HK-2 (cell line): Measurements from ENCODE around the gene ZNF598.
A peak's percentile ranks its signal among the peaks of the same experiment; 100 is the strongest.
"Not testable (repeated sequence)": the region's sequence is repeated elsewhere in the genome, so short reads cannot be mapped to it uniquely, and the experiment has no call there.

Experiments
- DNase-seq: peaks from one replicate; pipeline ENCODE4 v3.0.0-alpha.2; 2018; ENCODE audit not compliant: unreplicated experiment

The ZNF598 gene

DNA sequence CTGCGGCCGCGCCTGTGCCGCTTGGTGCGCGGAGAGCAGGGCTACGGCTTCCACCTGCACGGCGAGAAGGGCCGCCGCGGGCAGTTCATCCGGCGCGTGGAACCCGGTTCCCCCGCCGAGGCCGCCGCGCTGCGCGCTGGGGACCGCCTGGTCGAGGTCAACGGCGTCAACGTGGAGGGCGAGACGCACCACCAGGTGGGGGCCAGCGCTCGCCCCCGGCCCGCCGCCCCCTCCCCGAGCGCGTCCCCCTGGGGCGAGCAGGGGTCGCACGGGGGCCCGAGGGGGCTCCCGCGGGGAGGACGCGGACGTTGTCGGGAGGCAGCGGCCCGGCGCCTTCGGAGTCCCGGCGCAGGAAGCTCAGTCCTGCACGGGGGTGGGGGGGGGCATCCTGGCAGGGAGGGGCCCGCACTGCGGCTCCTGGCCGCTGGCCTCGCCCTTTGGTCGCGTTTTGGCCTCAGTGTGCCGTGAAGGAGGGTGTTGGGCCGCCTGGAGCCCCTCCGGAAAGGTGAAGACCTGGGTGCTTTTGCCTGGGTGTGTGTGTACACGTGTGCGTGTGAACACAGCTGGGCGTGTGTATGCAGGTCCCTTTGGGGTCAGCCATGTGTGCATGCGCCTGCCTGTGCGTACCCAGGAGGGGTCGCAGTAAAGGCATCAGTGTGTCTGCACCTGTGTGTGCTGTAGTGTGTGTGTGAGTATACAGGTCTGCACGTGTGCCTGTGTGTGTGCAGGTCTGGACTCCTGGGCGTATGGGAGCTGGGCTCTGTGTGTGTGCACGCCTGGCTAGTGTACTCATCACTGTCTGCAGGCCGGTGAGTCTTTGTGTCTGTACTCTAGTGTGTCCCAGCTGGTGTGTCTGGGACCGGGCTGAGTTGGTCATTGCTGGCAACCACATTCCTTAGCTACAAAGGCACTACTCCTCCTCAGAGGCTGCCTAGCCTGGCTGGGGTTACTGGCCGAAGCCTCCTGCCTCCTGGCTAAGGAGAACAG, 17.7 kb upstream of the ZNF598 start:
- peak; percentile 35 for DNase-seq

DNA sequence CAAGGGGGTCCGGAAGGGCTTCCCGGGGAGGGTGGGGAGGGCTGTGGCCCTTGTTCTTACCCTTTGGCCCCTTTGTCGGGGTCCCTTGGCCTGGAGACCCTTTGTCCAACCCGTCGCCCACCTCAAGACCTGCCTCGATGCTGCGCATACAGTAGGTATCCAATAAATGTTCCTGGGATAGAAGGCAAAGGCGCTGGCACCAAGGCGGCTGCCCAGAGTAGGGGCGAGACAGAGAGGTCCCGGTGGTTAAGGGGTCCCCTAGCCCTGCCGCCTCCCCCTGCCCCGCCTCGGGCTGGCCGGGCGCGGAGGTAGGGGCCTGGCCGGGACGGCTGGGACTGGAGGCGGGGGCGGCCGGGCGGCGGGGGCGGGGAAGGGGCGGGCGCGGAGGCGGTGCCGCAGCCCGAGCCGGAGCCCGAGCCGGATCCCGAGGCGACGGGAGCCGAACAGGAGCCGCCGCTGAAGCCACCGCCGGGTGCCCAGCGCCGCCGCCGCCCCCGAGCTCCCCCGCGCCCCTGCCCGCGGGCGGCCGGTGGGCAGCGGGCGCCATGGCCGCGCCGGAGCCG, 16.9 kb upstream of the ZNF598 start, which contains the start of gene NHERF2:
TSS of gene NHERF2 (plus strand) at position 442 of the 563 bp plus-strand sequence. CDS start at position 546, 104 bp downstream.
- DNase-seq = peak; percentile 34

DNA sequence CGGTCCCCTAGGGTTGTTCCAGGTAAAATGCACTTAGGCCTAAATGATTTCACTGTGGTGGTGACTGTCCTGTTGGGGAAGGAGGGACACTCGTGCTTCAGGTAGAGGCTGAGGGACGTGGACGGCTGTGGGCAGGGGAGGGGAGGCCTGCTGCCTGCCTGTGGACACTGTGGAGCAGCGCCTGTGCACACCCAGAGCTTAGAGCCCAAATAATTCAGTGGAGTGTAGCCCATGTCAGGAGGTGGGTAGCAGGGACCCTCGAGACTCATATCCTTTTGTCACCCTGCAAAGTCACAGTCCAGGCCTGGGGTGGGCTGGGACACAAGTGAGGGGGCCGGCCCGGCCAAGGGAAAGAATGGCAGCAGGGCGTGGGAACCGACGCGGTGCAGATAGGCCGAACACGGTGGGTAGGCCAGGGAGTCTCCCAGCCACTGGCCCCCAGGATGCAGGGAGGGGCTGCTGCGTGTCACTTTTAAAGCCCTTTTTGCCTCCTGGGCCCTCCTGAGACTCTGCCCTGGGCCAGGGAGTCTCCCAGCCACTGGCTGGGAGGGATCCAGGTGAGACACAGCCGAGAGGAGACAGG, 16.3 kb upstream of the ZNF598 start:
- DNase-seq = no peak

DNA sequence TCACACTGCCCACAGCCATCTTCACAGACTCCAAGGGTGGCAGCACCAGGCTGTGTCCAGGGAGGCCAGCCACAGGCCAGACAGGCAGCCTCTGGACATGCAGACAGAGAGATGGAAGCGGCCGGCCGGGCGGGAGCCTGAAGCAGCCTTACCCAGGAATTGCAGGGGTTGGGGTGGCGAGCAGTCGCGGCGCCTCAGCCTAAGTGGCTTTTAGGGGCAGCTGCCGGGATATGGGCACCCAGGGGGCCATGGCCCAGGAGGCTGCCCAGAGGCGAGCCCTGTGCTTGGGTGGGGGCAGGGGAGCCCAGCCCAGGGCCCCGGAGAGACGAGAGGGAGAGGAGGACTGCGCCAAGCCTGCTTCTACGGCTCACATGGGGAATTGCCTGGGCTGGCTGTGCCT, 15.6 kb upstream of the ZNF598 start:
- DNase-seq = no peak

DNA sequence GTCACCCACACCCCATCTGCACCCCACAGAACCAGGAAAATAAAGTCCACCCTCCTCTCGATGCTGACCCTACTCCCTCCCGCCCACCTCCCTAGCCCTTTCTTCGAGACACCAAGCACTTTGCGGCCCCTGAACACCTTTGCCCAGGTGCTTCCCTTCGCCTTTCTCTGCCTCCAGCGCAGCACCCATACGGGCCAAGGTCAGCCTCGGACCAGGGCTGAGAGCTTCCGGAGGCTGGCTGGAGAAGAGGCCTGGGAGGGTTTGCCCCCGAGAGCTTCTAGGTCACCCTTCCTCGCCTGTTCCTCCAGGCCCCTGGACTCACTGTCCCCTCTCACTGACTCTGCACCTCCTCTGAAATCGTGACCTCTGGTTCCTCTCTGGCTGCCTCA, 14.4 kb upstream of the ZNF598 start:
- DNase-seq = no peak

DNA sequence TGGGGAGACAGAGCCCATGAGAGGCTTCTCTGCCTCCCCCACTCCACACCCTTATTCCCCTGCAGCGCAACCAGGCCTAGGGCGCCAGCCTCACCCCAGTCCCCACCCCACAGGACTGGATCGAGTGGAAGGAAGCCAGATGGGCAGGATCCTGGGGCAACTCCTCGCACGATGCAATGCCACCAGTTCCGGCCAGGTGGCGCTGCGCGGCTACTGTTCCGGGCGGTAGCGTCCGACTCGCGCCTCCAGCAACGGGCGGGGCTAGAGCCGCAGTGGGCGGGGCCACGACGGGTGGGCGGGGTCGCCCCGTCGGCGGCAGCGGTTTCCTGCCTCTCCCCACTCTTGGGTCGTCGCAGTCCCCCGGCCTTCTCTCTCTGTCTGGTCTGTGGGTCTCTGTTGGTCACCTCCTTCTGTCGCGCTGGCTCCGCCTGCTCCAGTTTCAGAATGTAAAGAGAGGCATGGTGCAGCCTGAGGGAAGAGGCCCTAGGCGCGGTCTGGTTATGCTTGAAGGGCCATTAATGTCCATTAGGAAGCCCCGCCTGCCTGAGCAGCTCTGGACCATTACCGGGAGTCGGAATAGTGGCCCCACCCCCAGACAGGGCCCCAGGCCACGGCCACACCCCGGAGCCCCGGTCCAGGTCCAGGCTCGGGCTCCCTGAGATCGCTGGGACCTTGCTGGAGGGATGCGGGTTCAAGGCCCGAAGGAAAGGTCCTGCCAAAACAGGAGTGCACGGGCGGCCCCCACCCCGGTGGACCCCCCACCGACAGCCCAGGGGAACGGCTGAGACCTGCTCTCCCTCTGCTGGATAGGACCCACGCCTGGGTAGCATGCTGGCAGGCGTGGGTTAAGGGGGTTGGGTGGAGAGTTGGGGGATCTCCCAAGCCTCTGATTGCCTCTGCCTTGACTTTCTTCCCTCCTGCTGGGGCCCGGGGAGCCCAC, 13.7 kb upstream of the ZNF598 start:
- peak; percentile 91 for DNase-seq

DNA sequence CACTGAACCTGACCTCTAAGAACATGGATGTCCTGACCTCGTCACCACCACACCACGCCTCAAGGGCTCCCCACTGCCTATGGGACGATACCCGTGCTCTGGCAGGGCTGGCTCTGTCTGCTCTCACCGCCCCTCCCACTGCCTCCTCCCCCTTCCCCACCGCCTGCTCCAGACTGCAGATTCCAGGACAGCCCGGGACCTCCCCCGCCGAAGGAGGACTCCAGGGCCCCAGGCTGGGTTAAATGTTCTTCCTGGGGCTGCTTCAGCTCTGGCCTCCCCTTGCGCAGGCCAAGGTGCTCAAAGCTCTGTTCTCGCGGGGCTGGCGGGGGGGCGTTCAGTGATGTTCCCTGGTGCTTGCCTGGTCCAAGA, 13.1 kb upstream of the ZNF598 start:
- DNase-seq = peak; percentile 74

DNA sequence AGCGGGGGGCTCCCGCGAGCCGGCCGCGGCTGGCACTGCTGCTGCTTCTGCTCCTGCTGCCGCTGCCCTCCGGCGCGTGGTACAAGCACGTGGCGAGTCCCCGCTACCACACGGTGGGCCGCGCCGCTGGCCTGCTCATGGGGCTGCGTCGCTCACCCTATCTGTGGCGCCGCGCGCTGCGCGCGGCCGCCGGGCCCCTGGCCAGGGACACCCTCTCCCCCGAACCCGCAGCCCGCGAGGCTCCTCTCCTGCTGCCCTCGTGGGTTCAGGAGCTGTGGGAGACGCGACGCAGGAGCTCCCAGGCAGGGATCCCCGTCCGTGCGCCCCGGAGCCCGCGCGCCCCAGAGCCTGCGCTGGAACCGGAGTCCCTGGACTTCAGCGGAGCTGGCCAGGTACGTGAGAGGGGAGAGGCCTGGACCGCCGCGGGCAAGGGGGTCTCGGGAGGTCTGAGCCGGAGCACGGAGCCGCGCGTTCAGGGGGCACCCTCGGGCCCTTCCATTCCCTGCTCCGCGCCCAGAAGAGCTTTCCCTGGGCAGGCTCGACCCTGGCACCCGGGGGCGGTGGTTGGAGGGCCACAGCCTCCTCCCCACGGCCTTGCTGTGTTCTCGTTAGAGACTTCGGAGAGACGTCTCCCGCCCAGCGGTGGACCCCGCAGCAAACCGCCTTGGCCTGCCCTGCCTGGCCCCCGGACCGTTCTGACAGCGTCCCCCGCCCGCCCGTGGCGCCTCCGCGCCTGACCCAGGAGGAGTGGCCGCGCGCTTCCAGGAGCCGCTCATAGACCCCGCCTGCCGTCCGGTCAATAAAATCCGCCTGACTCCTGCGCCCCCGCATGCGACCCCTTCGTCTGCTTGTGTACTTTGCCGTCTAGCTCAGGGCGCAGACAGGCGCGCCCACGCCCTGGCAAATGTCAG, 10.6 kb upstream of the ZNF598 start:
- no peak for DNase-seq

DNA sequence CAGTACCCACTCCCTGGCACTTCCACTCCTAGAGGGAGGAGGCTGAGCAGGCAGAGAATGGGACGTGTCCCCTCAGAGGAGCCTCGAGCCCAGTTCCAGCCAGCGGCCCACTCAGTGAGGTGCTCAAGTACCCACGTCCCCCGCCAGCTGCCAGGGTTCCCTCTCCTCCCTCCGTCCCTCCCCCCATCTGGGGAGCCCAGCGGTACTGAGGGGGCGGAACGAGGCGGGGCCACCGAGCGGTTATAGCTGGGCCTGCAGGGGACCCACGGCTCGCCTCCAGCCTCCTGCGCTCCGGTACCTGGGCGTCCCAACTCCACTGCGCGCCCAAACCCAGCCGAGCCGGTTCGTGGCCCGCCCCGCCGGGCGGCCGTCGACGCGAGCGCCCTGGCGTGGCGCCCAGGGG, 9.9 kb upstream of the ZNF598 start, which contains the start of gene NPW:
TSS of gene NPW (plus strand) at position 268 of the 403 bp plus-strand sequence.
- no peak for DNase-seq

DNA sequence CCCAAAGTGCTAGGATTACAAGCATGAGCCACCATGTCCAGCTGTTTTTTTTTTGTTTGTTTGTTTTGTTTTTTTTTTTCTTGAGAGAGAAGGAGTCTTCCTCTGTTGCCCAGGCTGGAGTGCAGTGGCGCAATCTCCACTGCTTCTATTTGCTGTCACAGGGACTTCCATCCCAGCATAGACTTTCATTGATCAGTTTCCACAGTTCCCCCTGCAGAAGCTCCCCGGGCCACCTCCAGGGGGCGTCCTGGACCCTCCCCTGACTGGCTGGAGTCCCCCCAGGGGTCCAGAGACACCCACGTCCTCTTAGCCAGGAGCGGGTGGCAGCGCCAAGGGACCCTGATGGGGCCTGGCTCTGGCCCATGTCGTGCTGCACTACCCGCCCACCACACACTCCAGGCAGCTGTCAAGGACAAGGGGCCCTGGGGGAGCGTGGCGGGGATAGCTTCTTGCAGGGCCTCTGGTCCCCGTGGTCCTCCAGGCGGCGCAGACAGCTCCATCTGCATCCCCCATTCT, 6.8 kb upstream of the ZNF598 start:
- no peak for DNase-seq

DNA sequence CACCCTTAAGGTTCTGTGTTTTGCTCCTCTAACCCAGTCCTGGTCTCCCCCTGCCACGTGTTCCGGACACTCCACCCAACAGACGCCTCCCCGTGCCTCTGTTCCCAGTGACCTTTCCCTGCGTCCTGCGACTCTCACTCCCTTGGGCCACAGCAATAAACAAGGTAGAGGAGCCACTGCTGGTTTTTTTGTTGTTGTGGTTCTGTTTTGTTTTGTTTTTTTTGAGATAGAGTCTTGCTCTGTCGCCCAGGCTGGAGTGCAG, 6.3 kb upstream of the ZNF598 start:
- no peak for DNase-seq

DNA sequence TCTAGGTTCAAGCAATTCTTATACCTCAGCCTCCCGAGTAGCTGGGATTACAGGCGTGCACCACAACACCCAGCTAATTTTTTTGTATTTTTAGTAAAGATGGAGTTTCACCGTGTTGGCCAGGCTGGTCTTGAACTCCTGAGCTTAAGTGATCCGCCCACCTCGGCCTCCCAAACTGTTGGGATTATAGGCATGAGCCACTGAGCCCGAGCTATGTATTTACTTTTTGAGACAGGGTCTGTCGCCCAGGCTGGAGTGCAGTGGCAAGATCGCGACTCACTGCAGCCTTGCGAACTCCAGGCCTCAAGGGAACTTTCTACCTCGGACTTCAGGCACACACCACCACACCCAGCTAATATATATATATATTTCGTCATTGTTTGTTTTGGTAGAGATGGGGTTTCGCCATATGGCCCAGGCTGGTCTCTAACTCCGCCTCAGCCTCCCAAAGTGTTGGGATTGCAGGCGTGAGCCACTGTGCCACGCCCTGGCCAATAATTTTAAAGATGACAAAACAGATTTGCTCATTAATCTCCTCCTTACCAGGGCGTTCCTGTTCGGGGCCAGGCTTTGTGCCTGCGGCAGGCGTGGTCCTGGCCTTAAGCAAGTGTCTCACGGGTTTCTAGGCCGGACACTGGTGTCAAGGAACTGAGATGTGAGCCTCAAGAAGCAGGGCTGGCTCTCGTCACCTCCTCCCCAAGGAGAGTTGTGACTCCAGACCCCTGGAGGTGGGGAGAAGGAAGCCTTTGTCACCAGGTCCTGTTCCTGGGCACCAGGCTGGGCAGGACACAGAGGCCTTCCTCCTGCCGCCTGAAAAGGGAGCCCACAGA, 5.7 kb upstream of the ZNF598 start:
- DNase-seq = no peak

DNA sequence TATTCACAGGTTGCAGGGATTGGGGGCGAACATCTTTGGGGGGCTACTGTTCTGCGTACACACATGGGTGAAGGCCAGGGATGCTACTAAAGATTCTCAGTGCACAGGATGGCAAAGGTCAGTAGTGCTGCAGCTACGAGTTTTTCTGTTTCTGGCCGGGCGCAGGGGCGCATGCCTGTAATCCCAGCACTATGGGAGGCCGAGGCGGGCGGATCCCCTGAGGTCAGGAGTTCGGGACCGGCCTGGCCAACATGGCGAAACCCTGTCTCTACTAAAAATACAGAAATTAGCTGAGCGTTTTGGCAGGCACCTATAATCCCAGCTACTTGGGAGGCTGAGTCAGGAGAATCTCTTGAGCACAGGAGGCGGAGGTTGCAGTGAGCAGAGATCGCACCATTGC, 3.9 kb upstream of the ZNF598 start:
- no peak for DNase-seq

DNA sequence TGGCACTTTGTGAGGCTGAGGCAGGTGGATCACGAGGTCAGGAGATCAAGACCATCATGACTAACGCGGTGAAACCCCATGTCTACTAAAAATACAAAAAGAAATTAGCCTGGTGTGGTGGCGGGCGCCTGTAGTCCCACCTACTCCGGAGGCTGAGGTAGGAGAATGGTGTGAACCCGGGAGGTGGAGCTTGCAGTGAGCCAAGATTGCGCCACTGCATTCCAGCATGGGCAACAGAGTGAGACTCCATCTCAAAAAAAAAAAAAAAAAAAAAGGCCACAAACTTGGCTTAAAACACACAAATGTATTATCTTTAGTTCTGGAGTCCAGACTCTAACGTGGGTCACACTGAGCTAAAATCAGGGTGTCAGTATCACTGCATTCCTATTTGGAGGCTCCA, 2.1 kb upstream of the ZNF598 start:
- DNase-seq = not testable (repeated sequence)

DNA sequence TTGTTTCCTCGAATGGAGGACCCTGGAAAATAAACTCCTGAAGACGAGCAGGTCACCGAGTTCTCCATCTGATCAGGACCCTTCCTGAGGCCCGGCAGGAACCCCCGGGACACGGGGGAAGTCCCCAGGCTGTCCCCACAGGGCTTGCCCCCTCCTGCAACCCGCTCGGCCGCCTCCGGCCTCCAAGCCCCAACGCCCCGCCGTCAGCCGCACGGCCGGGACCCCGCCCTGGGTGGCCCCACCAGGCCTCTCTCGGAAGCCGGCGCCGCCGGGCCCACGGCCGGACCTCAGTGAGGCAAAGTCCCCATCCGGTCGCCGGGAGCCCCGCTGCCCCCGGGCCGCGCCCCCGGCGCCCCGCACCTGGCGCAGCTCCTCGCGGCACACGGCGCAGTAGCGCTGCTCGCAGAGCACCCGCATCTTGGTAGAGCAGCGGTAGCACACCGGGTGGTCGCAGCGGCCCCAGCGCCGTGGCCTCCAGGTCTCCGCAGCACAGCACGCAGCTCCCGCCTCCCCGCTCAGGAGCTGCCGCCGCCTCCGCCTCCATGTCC, 383 bp downstream of the ZNF598 start:
- no peak for DNase-seq

DNA sequence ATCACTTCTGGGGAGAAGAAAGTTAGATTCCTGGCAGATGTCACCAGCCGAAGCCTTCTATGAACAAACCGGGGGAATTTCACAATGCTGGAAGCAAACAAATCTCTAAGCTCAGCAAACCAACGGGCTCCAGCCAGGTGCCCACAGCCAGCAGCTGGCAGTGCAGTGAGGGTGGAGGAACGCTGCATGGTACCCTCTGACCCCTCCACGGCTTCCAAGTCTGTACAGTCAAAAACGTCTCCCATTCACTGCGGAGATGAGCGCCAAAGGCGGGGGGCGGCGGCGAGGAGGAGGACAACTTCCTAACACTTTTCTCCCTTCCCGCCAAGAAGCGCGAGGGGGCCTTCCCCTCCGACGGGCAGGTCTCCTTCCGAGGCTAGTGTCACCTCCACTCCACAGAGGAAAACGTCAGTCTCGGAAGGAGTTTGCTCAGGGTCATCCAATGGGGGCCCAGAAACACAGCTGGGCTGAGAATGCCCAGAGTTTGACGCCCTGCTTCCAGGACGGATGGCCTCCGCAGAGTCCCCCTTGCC, 924 bp downstream of the ZNF598 start:
- peak; percentile 28 for DNase-seq

DNA sequence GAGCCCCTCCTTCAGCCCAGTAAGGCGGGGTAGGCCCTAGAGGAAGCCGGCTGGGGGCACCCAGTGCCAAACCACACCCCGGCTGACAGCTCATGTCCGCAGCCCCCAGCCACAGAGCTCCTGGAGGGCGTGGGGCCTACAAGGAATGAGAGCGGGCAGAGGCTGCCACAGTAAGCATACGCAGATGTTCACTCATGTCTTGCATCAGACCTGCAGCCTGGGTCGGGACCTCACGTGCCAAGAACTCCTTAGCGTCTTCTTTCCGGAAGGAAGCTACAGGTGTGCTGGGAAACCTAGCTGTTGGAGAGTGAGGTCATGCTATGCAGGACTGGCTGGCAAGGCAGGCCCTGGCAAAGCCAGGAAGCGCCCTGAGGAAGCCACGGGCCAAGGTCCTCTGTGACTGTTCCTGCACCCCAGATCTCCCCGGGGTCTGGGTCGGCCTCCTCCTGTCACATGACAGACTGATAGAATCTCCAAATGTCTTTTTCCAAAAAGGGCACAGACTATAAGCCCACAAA, 1.6 kb downstream of the ZNF598 start:
- no peak for DNase-seq

DNA sequence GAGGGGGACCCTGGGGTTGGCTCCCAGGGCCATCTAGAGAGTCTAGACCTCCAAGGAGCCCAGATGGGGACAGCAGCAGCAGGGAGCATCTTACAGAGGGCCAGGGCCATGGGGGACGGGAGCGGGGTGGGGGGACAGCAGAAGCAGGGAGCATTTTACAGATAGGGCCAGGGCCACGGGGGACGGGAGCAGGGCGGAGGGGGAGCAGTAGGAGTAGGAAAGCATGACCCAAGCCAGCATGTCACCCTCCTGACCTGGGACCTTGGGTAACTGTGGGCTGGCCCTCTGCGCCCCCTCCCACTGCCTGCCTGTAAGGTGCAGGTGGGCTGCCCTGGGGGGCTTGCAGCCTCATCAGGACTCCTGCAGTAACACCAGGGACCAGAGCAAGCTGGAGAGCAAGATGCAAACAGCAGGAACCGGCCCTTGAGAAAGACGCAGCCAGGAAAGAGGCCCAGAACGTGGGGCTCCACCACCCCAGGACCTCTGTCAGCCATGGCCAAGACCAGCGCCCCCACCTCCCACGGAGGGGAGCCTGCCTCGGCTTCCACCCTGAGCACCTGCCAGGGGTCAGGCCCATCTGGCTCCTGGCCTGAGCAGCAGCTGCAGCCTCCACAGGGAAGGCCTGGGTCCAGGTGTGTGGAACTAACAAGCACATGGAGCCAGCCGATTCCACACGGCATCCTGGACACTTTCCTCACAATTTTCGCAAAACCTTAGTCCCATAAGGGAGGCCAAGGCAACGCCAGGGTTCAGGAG, 2.4 kb downstream of the ZNF598 start:
- no peak for DNase-seq
